Type B pancreatic cell (in vitro differentiated cells): Measurements from ENCODE around the gene INSYN1. TPM values are rescaled to one million over a fixed set of nuclear protein-coding genes. Genes with fewer than 3 reads are reported as not detected.
"Not testable (repeated sequence)": the region's sequence is repeated elsewhere in the genome, so short reads cannot be mapped to it uniquely, and the experiment has no call there.

ENCODE experiments used
- DNase-seq: peaks from one replicate; pipeline ENCODE4 v3.0.0; 2021; ENCODE audit warnings: mixed read lengths; ENCODE audit not compliant: unreplicated experiment; ENCODE audit errors: extremely low spot score
- H3K27ac Mint-ChIP-seq: 2 replicates; pipeline ENCODE4 v1.8.0; 2021; ENCODE audit warnings: mild to moderate bottlenecking, mixed read lengths
- H3K27me3 Mint-ChIP-seq: 2 replicates; pipeline ENCODE4 v1.8.0; 2021; ENCODE audit warnings: mixed read lengths
- H3K36me3 Mint-ChIP-seq: 2 replicates; pipeline ENCODE4 v1.8.0; 2021; ENCODE audit warnings: mixed read lengths
- H3K4me1 Mint-ChIP-seq: one replicate; pipeline ENCODE4 v1.8.0; 2021; ENCODE audit warnings: mixed read lengths; ENCODE audit not compliant: unreplicated experiment
- H3K4me3 Mint-ChIP-seq: 2 replicates; pipeline ENCODE4 v1.8.0; 2021; ENCODE audit warnings: mild to moderate bottlenecking, mixed read lengths
- H3K9me3 Mint-ChIP-seq: 2 replicates; pipeline ENCODE4 v1.8.0; 2021; ENCODE audit warnings: mixed read lengths
- CTCF ChIP-seq: fragments of 200-600 bp; sonication (generic); conservative IDR thresholded peaks from 2 replicates; pipeline ENCODE4 v1.5.0; 2021; ENCODE audit warnings: antibody characterized with exemption, mild to moderate bottlenecking
- total RNA-seq: library from RNA; stranded (reverse); gene quantifications from 2 replicates; pipeline ENCODE4 v1.2.1, GENCODE V29; 2021; ENCODE audit warnings: low replicate concordance

The INSYN1 gene
- total RNA-seq, 1 donor from 2014 or later, result 5.8 TPM

- no peaks in the 10 kb centered on the region for H3K36me3 Mint-ChIP-seq
- no peaks in the 10 kb centered on the region for H3K4me1 Mint-ChIP-seq
- no peak overlapping the region for H3K4me3 Mint-ChIP-seq
- no peak for TF ChIP-seq CTCF
- H3K27me3 Mint-ChIP-seq, result peaks cover 8% of the 10 kb centered on the region
- no peak for DNase-seq
- H3K9me3 Mint-ChIP-seq, result no peaks in the 10 kb centered on the region
- H3K27ac Mint-ChIP-seq, result no peak overlapping the region
Observed at GRCh38 chr15:73797366-73798158, 44.4 kb upstream of the INSYN1 start.

- Mint-ChIP-seq H3K9me3 (no peaks in the 10 kb centered on the region), H3K36me3 (no peaks in the 10 kb centered on the region), H3K27me3 (peaks cover 1% of the 10 kb centered on the region), H3K27ac (no peak overlapping the region), H3K4me1 (no peaks in the 10 kb centered on the region), H3K4me3 (no peak overlapping the region)
- no peak for DNase-seq
- no peak for TF ChIP-seq CTCF
Observed at GRCh38 chr15:73796331-73796831, 43.2 kb upstream of the INSYN1 start.

GRCh38 chr15:73794443-73795133 is 41.4 kb upstream of the INSYN1 start:
- no peak for TF ChIP-seq CTCF
- no peaks in the 10 kb centered on the region for H3K4me1 Mint-ChIP-seq
- DNase-seq, result no peak
- H3K27ac Mint-ChIP-seq, result no peak overlapping the region
- H3K9me3 Mint-ChIP-seq, result no peaks in the 10 kb centered on the region
- H3K36me3 Mint-ChIP-seq, result no peaks in the 10 kb centered on the region
- H3K4me3 Mint-ChIP-seq, result no peak overlapping the region
- H3K27me3 Mint-ChIP-seq, result peaks cover 9% of the 10 kb centered on the region

- H3K36me3 Mint-ChIP-seq, H3K9me3 Mint-ChIP-seq, H3K4me1 Mint-ChIP-seq, H3K27ac Mint-ChIP-seq, DNase-seq, H3K4me3 Mint-ChIP-seq: not testable (repeated sequence)
- peaks cover 16% of the 10 kb centered on the region for H3K27me3 Mint-ChIP-seq
Observed at GRCh38 chr15:73792899-73793541, 39.9 kb upstream of the INSYN1 start.

GRCh38 chr15:73792415-73792814 is 39.3 kb upstream of the INSYN1 start:
- Mint-ChIP-seq H3K9me3 (no peaks in the 10 kb centered on the region), H3K4me1 (no peaks in the 10 kb centered on the region), H3K27me3 (peaks cover 16% of the 10 kb centered on the region), H3K27ac (no peak overlapping the region), H3K36me3 (no peaks in the 10 kb centered on the region), H3K4me3 (no peak overlapping the region)
- TF ChIP-seq CTCF, result no peak
- no peak for DNase-seq
